ENCODE results near the gene SCFD1.
"Not testable (repeated sequence)": the region's sequence is repeated elsewhere in the genome, so short reads cannot be mapped to it uniquely, and the experiment has no call there.

Gene SCFD1, protein sequence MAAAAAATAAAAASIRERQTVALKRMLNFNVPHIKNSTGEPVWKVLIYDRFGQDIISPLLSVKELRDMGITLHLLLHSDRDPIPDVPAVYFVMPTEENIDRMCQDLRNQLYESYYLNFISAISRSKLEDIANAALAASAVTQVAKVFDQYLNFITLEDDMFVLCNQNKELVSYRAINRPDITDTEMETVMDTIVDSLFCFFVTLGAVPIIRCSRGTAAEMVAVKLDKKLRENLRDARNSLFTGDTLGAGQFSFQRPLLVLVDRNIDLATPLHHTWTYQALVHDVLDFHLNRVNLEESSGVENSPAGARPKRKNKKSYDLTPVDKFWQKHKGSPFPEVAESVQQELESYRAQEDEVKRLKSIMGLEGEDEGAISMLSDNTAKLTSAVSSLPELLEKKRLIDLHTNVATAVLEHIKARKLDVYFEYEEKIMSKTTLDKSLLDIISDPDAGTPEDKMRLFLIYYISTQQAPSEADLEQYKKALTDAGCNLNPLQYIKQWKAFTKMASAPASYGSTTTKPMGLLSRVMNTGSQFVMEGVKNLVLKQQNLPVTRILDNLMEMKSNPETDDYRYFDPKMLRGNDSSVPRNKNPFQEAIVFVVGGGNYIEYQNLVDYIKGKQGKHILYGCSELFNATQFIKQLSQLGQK

DNA sequence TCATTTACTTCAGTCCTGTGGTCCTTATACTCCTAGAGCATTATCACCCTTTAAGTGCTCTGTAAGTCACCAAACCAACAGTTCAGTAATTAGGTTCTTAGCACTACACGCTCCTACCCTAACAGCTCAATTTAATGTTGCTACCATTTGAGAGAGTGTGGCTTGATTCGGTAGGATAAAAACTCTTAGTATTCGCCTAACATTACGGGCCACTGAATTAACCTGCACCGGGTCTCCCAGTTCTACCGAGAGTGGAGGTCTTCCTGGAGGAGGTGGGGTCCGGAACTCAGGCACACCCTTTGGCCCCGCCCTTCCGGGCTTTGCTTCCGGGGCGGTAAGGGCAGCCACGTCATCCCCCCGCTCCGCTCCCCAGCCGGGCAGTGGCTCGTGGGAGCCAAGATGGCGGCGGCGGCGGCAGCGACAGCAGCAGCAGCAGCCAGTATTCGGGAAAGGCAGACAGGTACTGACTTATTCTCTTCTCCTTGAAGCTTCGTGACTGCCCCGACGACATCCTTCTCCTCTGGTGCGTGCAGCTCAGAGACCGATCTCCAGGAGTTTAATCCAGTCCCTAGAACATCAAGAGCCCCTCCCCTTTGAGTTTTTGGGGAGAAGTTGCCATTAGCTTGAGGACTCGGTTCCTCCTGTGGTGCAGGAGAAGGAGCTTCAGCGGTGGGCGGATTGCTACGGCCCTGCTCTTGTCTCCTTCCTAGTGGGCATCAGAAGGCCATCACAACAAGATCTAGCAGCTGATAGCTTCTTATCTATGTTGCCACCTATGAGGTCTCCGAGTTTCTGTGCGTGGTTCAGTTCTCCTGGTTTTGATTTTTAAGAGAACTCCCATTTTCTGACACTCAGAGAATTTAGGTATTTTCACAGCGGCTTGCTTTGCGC is at the start of gene SCFD1:
TSS of gene SCFD1 (plus strand) at position 380 of the 891 bp plus-strand sequence. CDS start at position 400, 20 bp downstream.
- peak; percentile 72 for DNase-seq

DNA sequence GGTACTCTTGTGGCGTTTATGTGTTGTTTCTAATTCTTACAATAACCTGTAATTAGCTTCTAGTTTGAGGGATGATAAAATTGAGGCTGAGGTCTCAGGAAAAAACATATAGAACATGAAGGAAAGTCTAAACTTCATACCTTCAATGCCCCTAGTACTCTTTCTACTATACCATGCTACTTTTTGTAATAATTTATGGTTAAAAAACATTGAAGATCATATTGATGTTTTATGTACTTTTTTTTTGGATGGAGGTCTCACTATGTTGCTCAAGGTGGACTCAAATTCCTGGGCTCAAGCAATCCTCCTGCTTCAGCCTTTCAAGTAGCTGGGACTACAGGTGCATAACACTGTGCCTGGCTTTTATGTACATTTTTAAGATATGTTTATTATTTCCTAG is 49.3 kb upstream of the SCFD1 start:
- DNase-seq = no peak

DNA sequence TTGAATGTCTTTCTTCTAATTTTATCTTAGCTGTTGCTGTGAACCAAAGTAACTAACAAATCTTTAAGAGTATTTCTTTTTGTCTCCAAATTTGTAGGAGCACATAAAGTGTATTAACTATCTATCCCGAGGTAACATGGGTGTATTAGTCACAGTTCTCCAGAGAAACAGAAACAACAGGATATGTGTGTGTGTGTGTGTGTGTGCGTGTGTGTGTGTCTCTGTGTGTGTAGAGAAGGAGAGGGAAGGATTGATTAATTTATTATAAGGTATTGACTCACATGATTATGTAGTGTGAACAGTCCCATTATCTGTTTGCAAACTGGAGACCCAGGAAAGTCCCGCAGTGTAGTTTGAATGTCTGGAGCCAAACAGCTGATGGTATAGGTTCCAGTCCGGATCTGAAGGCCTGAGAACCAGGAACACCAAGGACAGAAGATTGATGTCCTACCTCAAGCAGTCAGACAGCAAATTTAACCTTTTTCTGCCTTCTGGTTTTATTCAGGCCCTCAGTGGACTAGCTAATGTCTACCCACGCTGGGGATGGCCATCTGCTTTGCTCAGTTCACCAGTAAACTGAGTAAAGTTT is 48.8 kb upstream of the SCFD1 start:
- no peak for DNase-seq

DNA sequence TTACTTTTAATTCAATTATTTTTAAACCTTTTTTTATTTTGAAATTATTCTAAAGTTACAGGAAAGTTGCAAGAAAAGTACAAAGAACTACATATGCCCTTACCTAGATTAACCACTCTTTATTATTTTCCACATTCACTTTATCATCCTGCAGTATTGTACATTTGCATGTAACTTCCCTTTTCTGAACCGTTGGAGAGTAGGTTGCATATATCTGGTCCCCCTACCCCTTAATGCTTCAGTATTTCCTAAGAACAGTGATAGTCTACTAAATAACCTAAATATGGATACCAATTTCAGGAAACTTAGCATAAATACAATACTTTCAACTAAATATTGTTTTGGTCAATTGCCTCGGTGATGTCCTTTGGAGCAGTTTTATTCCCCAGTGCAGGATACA is 48.2 kb upstream of the SCFD1 start:
- no peak for DNase-seq

DNA sequence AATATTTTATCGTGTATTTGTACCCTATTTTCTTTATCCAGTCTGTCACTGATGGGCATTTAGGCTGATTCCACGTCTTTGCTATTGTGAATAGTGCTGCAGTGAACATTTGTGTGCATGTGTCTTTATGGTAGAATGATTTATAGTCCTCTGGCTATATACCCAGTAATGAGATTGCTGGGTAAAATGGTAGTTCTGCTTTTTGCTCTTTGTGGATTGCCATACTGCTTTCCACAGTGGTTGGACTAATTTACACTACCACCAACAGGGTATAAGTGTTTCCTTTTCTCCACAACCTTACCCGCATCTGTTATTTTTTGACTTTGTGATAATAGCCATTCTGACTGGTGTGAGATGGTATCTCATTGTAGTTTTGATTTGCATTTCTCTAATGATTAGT is 47.3 kb upstream of the SCFD1 start:
- peak; percentile 48 for DNase-seq

DNA sequence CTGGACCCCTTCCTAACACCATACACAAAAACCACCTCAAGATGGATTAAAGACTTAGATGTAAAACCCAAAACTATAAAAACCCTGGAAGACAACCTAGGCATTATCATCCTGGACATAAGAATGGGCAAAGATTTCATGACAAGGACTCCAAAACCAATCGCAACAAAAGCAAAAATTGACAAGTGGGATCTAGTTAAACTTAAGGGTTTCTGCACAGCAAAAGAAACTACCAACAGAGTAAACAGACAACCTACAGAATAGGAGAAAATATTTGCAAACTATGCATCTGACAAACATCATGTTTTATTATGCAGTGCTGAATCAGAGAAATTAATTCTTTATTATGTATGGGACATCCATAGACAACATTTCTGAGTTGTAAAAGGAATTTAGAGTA is 45.8 kb upstream of the SCFD1 start:
- not testable (repeated sequence) for DNase-seq

DNA sequence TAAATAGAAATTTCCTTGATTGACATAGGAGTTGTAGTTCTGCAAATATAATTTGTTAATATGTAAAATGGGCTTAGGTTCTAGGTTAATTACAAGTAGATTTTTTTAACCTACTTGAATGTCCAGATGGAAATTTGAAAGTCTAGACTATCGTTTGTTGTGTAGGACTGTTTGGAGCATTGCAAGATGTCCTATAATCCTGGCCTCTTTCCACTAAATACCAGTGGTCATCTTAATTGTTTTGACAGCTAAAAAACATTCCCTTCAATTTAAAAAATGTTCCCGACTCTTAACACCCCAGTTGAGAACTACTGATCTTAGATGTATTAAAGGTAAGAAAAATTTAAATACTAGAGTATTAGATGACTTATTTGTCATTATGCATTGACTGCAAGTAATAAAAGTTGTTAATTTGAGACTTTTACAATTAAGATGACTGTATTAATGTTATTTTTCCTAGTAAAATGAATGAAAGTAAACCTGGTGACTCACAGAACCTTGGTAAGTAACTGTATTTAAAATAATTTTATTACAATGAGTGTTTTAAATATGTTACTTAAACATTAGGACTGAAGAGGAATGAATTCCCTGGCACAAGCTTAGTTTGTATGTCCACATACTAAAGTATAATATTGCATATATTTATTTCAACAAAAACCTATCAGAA is 41.4 kb upstream of the SCFD1 start:
- DNase-seq = no peak

DNA sequence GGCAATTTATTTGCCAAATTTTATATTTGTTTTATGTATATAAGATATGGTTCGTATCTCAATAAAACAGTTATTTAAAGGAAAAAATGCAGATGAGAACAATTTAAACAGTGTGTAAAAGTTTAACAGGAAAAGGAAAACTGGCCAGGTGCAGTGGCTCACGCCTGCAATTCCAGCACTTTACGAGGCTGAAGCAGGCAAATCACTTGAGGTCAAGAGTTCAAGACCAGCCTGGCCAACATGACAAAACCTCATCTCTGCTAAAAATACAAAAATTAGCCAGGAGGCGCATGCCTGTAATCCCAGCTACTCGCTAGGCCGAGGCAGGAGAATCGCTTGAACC is 40.9 kb upstream of the SCFD1 start:
- DNase-seq = no peak

DNA sequence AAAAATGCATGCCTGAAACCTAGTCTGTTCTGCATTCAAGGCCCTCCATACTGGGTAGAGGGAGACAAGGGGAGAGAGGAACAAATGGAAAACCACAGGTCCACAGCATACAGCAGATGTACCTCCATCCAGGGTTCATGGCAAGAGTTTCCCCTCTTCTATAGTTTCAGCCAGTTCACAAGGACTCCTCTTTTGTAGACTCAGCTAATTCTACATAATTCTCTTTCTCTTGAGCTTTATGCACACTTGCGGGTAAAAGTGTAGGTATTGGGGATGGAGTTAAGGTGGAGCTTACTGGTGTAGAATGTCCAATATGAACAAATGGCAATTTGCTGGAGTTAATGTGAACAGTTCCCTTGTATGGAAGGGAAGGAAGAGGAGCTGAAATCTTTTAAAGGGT is 39.7 kb upstream of the SCFD1 start:
- no peak for DNase-seq

DNA sequence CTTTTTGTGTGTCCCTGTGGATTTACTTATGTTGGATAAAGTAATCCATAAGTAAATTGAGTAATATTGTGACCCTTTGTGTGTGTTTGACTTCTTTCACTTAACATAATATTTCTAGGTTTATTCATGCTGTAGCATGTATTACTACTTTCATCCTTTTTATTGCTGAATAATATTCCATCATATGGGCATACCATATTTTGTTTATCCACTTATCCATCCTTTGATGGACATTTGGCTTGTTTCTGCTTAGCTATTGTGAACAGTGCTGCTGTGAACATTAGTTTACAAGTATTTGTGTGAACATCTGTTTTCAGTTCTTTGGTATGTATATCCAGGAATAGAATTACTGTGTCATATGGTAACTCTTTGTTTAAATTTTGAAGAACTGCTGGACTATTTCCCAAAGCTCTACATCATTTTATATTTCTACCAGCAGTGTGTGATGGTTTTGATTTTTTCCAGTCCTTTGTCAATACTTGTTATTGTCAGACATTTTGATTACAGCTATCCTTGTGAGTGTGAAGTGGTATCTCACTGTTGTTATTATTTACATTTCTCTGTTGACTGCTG is 38.0 kb upstream of the SCFD1 start:
- no peak for DNase-seq

DNA sequence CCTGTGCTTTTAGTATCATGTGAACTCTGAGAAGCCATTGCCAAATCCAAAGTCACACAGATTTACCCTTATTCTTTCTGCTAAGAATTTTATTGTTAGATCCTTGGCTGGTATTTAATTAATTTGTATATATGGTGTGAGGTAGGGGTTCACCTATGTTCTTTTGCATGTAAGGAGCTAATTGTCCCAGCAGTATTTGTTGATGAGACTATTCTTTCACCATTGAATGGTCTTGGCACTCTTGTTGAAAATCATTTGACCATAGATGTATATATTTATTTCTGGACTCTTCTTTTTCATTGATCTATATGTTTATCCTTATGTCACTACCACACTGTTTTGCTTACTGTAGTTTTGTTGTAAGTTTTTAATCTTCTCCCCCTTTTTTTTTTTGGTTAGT is 36.9 kb upstream of the SCFD1 start:
- no peak for DNase-seq

DNA sequence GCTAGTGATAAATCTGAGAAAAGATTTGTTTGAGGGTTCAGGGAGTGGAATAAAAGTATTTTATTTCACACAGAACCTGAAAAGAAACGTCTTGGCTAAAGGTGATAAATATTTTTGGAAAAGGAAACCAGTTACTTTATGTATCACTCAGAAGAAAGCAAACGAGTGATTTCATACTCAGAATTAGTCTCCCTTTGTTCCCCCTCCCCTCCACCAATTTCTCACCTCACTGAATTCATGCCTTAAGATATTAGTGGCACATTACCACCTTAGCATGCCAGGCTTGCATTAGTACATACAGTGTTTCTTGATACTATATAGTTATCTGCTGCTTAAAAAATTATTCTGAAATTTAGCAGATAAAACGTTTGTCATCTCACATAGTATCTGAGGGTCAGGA is 35.0 kb upstream of the SCFD1 start:
- no peak for DNase-seq

DNA sequence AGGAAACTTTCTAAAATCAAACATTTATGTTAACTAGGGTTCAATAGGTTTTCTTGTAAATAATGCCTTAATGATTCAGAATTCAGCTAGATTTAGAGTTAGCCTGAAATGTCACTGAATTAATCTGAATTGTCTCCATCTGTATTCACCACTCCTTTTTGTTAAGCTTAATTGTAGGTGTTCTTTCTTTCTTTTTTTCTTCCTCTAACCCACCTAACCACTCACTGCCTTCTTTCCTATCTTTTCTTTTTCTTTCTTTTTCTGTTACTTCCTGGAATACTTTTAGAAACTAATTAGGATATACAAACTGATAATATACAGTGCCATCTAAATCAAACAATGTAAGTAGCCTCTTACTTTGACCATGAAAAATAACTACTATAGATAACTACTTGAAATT is 33.2 kb upstream of the SCFD1 start:
- no peak for DNase-seq

DNA sequence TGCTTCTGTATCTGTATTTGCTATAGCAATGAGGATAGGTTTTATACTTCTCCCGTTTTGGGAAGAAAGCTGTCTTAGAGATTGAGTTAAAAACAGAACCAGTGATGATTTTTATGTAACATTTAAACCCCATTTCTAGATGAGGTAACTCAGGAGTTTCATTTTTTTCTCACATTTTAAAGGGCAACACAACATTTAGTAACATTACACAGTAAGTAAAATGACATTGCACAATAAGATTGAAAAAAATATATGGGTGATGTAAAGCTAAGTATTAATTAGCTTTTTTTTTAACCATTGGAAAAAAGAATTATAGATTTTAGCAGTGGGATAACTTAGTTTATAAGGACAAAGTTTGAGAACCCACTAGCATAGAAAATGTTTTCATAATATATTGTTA is 25.2 kb upstream of the SCFD1 start:
- no peak for DNase-seq

DNA sequence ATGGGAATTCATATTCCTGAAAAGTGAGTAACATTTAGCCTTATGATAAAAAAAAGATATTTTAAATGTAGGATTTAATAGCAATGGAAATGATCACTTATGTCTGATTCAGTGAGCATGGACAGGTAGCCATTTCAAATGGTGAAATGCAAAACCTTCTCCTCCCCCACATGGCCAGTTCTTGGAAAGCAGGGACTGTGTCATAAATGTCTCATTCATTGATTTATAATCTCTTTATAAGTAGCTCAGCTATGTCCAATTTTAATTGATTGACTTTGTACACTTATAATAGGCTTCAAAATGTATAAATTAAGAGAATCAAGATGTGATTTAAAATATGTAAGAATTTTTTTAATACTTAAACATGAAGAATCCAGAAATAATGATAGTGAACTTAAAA is 24.6 kb upstream of the SCFD1 start:
- DNase-seq = no peak

DNA sequence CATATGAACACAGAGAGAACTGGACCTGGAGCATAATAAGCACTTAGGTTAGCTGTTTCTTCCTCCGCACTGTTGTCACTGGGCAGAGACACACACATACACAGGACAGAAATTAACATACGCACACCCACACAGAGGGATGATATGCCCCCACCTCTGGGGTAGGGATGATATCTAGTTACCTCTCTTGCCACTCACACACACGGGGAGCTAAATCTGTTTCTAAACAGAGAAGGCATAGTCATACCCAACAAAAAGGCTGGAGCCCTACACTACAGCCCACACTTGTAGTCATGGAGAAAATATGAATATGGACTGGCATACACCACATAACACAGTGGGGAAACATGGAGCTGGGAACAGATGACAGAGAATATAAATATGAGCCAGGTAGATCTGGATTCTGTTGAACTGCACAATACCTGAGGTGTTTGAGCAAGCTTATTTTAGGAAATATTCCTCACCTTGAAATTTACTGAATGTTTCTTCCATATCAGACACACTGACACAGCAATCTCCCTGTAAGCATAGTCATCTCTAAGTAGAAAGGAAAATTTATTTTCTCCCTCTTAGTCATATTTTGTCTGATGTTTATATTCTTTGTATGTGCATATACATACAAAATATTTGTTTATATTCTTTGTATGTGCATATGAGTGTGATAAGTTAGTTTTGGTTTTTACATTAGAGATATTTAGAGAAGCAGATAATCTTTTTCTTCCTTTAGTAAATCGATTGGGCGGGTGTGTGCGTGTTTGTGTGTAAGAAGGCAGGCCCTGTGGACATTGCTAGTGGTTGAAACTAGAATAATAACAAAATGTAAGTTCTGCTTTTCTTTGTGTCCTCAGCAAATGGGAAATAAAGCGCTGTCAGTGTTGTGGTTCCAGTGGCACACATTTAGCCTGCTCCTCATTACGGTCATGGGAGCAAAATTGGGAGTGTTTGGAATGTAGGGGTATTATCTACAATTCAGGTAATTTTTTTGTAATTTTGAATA is 20.9 kb upstream of the SCFD1 start:
- DNase-seq = no peak

DNA sequence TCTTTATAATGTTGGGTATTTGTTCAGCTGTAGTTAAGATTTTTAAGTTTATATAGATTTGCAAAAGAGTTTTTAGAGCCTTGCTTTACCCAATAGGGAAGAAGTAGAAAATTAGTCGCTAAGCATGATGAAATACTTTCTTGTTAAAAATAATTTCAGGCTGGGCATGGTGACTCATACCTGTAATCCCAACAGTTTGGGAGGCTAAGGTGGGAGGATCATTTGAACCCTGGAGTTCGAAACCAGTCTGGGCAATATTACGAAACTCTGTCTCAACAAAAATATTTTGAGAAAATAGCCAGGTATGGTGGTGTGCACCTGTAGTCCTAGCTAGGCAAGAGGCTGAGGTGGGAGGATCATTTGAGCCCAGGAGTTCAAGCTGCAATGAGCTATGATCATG is 18.7 kb upstream of the SCFD1 start:
- no peak for DNase-seq

DNA sequence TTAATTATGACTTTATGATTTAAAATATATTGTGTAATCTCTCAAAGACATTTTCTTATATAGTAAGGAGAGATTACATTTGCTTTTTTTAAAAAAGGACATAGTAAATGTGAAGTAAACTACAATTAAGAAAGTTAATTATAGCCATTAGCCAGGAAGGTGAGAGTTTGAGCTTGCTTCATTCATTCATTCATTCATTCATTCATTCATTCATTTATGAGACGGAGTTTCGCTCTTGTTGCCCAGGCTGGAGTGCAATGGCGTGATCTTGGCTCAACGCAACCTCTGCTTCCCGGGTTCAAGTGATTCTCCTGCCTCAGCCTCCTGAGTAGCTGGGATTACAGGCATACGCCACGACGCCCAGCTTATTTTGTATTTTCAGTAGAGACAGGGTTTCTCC is 17.4 kb upstream of the SCFD1 start:
- DNase-seq = not testable (repeated sequence)

DNA sequence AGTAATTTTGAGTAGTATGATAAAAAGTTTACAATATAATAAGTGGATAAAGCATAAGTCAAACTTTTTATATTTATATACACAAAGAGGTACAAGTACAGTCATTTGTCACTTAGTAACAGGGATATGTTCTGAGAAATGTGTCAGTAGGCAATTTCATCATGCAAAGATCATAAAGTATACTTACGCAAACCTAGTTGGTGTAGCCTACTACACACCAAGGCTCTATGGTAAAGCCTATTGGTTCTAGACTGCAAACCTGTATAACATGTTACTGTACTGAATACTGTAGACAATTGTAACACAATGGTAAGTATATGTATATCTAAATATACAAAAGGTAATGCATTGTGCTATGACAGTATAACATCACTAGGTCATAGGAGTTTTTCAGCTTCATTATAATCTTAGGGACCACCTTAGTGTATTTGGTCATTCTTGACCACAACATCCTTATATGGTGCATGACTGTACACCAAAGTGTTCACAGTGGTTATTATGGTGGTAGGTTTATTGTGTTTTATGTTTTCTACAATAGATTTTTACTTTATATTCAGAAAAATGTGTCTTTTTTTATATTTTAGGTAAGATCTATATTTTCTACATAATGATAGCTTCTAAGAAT is 14.9 kb upstream of the SCFD1 start:
- DNase-seq = no peak

DNA sequence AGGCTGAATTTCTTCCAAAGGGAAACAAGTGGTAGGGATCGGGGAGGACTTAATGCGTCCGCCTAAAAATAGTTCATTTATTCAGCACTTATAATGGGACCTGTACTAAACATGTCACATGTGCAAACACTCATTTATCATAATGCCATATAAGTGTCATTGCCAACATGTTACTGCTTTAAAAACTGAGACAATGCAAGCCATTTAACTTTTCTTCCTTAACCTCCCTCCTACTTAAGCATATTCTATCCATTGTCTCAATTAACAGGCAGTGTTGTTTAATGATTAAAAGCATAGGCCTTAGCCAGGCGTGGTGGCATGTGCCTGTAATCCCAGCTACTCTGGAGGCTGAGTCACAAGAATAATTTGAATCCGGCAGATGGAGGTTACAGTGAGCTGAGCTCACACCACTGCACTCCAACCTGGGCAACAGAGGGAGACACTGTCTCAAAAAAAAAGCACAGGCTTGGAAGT is 13.5 kb upstream of the SCFD1 start:
- no peak for DNase-seq
